Astrocyte of the spinal cord (primary cell): ENCODE data around the gene PPRC1.

Experiments
- DNase-seq: peaks from one replicate; pipeline ENCODE4 v3.0.0; 2011; ENCODE audit warnings: low read depth, low spot score
- H3K4me3 ChIP-seq: 2 replicates; pipeline ENCODE4 v1.5.1; 2011; ENCODE audit warnings: low read depth, mild to moderate bottlenecking, low read length, moderate library complexity
- in situ Hi-C: cut with HindIII; loops from 2 replicates; pipeline ENCODE4 v1.10.0; 2017; ENCODE audit warnings: low sequenced_read_pairs
- TF ChIP-seq, protein P1 (sequence below): IDR thresholded peaks from 2 replicates; pipeline ENCODE4 v1.5.1; 2012; ENCODE audit warnings: low read depth, mild to moderate bottlenecking, low read length, inconsistent platforms

Gene PPRC1

DNA sequence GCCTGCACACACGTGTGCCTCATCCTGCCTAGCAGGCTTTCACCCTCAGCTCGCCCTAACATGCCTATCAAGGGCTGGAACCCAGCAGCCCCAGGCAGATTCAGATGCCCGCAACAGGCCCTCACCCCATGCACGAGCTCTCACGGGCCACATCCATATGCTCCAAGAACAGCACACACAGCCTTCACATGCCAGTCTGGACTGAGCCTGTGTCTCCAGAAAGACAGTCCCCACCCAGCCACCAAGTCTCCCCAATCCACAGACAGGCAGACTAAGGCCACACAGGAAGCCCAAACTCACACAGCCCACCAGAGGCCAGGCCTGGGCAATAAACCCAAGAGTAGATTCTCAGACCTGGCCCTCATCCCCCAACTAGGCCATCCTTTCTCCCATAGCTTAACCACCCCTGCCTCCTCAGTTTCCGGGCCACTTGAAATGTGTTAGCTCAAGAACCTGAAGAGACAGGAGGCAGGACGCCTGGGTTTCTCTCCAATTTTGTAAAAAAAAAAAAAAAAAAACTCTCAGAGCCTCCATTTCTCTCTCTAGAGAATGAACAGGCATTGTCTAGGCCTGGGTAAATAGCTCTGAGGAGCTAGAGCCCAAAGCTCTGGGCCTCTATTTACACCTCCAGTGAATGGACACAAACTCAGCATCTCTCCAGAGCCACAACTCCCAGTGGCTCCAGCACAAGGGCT, 19.4 kb upstream of the PPRC1 start:
- in situ Hi-C loops = no loop called here
- TF ChIP-seq, protein P1, sequence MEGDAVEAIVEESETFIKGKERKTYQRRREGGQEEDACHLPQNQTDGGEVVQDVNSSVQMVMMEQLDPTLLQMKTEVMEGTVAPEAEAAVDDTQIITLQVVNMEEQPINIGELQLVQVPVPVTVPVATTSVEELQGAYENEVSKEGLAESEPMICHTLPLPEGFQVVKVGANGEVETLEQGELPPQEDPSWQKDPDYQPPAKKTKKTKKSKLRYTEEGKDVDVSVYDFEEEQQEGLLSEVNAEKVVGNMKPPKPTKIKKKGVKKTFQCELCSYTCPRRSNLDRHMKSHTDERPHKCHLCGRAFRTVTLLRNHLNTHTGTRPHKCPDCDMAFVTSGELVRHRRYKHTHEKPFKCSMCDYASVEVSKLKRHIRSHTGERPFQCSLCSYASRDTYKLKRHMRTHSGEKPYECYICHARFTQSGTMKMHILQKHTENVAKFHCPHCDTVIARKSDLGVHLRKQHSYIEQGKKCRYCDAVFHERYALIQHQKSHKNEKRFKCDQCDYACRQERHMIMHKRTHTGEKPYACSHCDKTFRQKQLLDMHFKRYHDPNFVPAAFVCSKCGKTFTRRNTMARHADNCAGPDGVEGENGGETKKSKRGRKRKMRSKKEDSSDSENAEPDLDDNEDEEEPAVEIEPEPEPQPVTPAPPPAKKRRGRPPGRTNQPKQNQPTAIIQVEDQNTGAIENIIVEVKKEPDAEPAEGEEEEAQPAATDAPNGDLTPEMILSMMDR = no peak
- DNase-seq = no peak
- peak overlapping the region; percentile 77 for H3K4me3 ChIP-seq

DNA sequence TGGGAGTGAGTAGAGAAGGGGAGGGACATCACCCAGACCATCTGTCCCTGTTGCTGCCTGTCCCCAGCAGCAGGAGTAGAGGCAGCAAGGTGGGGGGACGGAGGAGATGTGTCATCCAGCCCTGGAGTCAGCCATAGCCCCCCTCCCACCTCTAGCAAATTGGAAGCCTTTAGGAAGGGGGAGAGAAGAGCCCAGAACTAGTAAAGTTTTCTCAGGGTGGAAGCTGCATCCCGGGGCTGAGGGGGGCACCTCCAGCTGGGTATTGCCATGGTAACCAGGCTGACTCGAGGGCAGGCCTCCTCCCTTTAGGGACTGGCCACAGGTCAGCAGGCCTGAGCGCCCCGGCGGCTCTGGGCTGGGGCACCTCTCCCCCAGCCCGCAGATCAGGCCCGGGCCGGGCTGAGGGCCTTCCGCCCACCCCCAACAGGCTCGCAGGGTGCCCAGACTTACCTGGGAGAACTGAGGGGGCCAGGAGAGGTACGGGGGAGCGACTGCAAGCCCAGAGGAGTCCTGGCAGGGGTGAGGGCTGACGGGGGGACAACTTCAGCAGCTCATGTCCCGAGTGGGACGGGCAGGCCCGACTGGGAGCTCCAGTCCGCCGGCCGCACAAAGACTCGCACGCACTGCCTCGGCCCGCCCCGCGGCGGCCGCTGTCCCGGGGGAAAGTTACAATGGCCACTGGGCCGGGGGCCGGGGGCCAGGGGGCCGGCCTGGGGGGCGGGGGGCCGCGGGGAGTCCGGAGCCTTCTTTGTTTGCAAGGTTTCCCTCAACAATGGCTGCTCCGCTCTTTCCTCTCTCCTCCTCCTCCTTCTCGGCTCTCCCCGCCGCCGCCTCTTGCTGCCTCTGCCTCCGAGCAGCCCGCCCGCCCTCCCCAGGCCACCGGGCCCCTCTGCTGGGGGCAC, 18.6 kb upstream of the PPRC1 start:
- no peak for DNase-seq
- TF ChIP-seq, protein P1 = no peak
- in situ Hi-C loops = no loop called here
- peak overlapping the region; percentile 77 for H3K4me3 ChIP-seq

DNA sequence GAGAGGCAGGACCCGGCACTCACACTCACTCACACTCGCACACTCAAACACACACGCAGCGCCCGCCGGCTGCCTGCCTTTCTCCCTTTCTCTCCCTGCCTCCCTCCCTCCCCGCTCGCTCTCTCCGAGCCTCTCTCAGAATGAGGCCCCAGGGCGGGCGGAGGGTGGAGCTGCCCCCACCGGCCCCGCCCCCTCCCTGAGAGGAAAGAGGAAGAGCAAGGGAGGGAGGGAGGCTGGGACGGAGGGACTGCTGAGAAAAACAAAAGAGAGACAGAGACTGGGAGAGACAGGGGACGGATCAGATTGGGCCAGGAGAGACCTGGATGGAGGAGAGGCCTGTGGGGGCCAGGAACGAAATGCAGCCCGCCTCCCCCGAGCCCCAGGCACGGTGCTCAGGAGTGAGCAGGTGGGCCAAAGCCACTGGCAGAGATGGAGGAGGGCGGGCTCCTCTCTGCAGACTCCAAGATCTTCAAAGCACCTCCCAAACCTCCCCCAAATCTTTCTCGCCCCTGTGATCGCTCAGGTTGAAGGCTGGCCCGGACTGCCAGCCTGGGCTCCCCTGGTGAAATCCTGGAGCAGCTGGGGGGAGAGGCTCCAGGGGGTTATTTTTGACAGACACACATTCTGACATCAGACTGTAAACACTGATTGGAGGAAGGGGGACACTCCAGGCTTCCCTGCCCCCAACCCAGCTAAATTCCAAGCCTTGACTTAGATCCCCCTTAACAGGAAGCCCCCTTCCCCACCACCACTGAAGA, 17.8 kb upstream of the PPRC1 start:
- DNase-seq = peak; percentile 83
- peak overlapping the region; percentile 77 for H3K4me3 ChIP-seq
- in situ Hi-C loops = no loop called here
- TF ChIP-seq, protein P1 = no peak

DNA sequence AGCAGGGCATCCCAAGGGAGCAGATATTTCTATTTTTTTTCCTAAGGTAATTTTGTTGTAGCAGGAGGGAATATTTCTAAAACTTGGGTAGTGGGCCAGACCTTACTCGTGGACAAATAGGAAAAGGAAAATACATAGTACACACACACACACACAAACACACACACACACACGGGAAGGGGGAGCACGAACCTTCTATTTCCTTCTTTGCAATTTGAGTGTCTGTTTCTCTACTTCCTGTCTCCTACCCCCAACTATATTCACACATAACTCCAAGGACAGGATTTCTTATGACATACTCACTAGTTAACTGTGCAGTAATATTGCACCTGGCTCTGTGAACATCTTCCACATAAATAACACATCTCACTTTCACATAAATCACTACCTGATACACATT, 17.1 kb upstream of the PPRC1 start:
- no peak overlapping the region for H3K4me3 ChIP-seq
- in situ Hi-C loops = no loop called here
- DNase-seq = no peak
- TF ChIP-seq, protein P1 = no peak

DNA sequence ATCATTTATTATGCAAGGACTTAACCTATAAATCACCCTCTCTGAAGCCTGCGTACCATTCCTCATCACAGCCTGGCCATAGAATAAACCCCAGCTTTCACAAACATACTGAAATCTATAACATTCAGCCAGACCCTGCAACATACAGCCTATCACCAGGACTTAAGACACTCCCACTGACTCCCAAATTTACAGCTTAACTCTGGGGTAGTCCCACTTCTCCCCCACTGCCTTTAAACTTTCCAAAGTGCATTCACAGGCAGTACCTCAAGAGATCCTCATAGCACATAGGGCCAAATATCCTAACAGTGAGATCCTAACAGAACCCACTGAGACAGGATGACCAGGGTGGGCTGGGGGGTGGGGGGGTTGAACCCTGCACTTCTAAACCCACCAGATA, 16.2 kb upstream of the PPRC1 start:
- in situ Hi-C loops = no loop called here
- TF ChIP-seq, protein P1 = no peak
- DNase-seq = no peak
- H3K4me3 ChIP-seq = no peak overlapping the region

DNA sequence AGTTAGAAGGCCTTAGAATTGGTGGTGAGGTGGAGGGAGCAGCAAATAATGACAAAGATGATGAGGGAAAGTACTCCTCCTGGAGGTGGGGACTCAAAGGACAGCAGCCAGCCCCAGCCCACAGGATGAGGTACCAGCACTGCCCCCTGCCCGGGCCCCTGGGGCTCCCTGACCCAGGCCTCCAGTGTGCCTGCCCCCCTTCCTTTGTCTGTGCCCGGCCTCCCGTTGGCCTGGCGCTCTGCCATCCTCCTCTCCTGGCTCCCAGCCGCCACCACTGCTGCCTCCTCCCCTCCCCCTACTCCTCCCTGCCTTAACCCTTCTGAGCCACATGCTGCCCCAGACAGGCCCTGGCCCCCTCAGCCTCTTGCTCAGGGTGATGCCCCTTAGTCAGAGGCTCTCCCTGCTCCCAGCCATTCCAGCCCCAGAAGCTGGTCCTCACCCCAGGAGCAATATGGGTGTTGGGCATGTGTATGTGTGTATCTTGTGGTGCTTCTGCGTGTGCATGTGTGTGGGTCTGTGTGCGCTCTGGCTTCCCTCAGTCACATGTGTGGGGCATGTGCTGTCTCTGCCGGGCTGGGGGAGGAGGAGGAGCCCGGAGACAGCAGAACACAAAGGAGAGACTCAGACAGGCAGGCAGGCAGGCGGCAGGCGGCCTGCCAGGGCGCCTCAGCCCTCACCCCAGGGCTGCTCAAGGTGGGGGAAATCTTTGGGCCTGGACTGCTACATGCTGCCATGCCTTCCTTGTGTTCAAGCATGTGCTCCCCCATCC, 15.3 kb upstream of the PPRC1 start:
- DNase-seq = peak; percentile 77
- in situ Hi-C loops = no loop called here

More for the DNA sequence above, 15.3 kb upstream of the PPRC1 start:
- TF ChIP-seq, protein P1 = peak; percentile 39
- H3K4me3 ChIP-seq = no peak overlapping the region
